Lung (tissue), 12 donors: ENCODE data around the gene CENPS. TPM values are rescaled to one million over a fixed set of nuclear protein-coding genes. Genes with fewer than 3 reads are reported as not detected.

Source experiments
- ATAC-seq: fragments of 200-7000 bp; cut with Tn5 transposase; one replicate; pipeline ENCODE4 v1.9.1; 2020; ENCODE audit warnings: moderate number of reproducible peaks; ENCODE audit not compliant: insufficient read depth, low FRiP score
- DNase-seq, 3 donors: peaks; one replicate each; pipeline ENCODE4 v3.0.0-alpha.2; 2013 to 2017
- H3K27ac ChIP-seq, 2 donors: one replicate each; pipeline ENCODE4 v1.5.1; 2013; ENCODE audit warnings: mild to moderate bottlenecking in 2 of 2, moderate library complexity in 2 of 2, control low read depth in 1 of 2, inconsistent platforms in 1 of 2, low read depth in 1 of 2, low read length in 1 of 2
- H3K27me3 ChIP-seq, 3 donors: one replicate each; pipeline ENCODE4 v1.5.1; 2013; ENCODE audit warnings: low read length in 2 of 3; ENCODE audit not compliant: control insufficient read depth in 3 of 3, insufficient read depth in 3 of 3
- H3K36me3 ChIP-seq, 4 donors: one replicate each; pipeline ENCODE4 v1.5.1; 2013; ENCODE audit warnings: low read length in 4 of 4, mild to moderate bottlenecking in 1 of 4, moderate library complexity in 1 of 4; ENCODE audit not compliant: control insufficient read depth in 4 of 4, insufficient read depth in 4 of 4
- H3K4me1 ChIP-seq, 5 donors: one replicate each; pipeline ENCODE4 v1.5.1; 2013; ENCODE audit warnings: low read length in 5 of 5, mild to moderate bottlenecking in 2 of 5, moderate library complexity in 1 of 5; ENCODE audit not compliant: control insufficient read depth in 5 of 5, insufficient read depth in 5 of 5
- H3K4me3 ChIP-seq: one replicate; pipeline ENCODE4 v1.5.1; 2013; ENCODE audit warnings: mild to moderate bottlenecking, control low read depth, moderate library complexity
- H3K9ac ChIP-seq, 2 donors: one replicate each; pipeline ENCODE4 v1.5.1; 2013; ENCODE audit warnings: low read length in 2 of 2, control low read depth in 1 of 2; ENCODE audit not compliant: insufficient read depth in 1 of 2
- H3K9me3 ChIP-seq, 4 donors: one replicate each; pipeline ENCODE4 v1.5.1; 2013; ENCODE audit warnings: low read length in 3 of 4, mild to moderate bottlenecking in 1 of 4, moderate library complexity in 1 of 4; ENCODE audit not compliant: control insufficient read depth in 4 of 4, insufficient read depth in 3 of 4
- CTCF ChIP-seq: IDR thresholded peaks from 2 replicates; pipeline ENCODE4 v1.5.1; 2012; ENCODE audit warnings: mild to moderate bottlenecking; ENCODE audit errors: control extremely low read depth, extremely low read depth
- WGBS, 2 donors: extraction: QIAGEN DNeasy Blood & Tissue Kit; methylation state at CpG; one replicate each; pipeline ENCODE4 v1.1.7; 2013; 5-methylcytosine and 5-hydroxymethylcytosine counted together
- polyA plus RNA-seq, 2 donors: library from polyadenylated mRNA; stranded (reverse); fragments of 200-250 nt; gene quantifications; one replicate each; pipeline ENCODE4 v1.2.1, GENCODE V29; 2013
- total RNA-seq, 2 donors: library from RNA; depleted of rRNA in 1 of 2; stranded (reverse); fragments of >200 nt in 1 of 2; gene quantifications; one replicate each; pipeline ENCODE4 v1.2.1, GENCODE V29; 2014 to 2021
- donor health status: control.
- donor health status: control.
- donor health status: Bipolar disorder and iron deficiency.
- donor health status: healthy.
- donor health status: DM: yes; HTN: yes; CAD: no.

CENPS gene
- total and polyA plus RNA-seq, 4 donors = 12.5 to 21.0 (median 17.5) TPM

DNA sequence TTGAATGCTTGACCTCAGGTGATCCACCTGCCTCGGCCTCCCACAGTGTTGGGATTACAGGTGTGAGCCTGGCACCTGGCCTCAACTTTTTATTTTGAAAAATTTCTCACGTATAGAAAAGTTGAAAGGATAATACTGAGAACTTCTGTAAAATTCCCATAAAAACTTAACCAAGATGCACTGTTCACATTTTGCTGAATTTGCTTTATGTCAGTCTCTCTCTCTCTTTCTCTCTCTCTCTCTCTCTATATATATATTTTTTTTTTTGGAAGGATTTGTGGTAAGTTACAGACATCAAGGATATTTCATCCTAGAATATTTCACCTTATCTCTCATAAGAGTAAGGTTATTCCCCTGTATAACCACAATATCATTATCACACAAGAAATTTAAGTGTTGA is 50.4 kb downstream of the CENPS start:
- no peaks in the 10 kb centered on the region for H3K9me3 ChIP-seq
- TF ChIP-seq CTCF = no peak
- no peak overlapping the region for H3K27ac ChIP-seq
- H3K4me3 ChIP-seq = no peak overlapping the region
- 92 to 94% methylated on average over 2 of the region's 2 CpGs for WGBS, 2 donors
- H3K9ac ChIP-seq = no peak overlapping the region
- H3K36me3 ChIP-seq = peaks cover 0 to 3% (median 0%) of the 10 kb centered on the region in 4 donors
- H3K4me1 ChIP-seq = peaks cover 0 to 7% (median 4%) of the 10 kb centered on the region in 5 donors
- ATAC-seq (no peak), DNase-seq (no peak)
- no peaks in the 10 kb centered on the region for H3K27me3 ChIP-seq

- Histone ChIP-seq H3K4me1 (peaks cover 0 to 4% (median 0%) of the 10 kb centered on the region in 5 donors), H3K9me3 (no peaks in the 10 kb centered on the region), H3K4me3 (no peak overlapping the region), H3K36me3 (peaks cover 0 to 3% (median 1%) of the 10 kb centered on the region in 4 donors), H3K27me3 (no peaks in the 10 kb centered on the region), H3K9ac (no peak overlapping the region), H3K27ac (no peak overlapping the region)
- DNase-seq = no peak
- peak; percentile 47 for ATAC-seq
- no peak for TF ChIP-seq CTCF
- WGBS, 2 donors = 43 to 79% methylated on average over 6 of the region's 6 CpGs
Observed at GRCh38 chr1:10484521-10484920, 54.3 kb downstream of the CENPS start.

- TF ChIP-seq CTCF = no peak
- 35 to 54% methylated on average over 4 of the region's 4 CpGs for WGBS, 2 donors
- no peak for ATAC-seq
Observed at GRCh38 chr1:10489291-10490055, 59.2 kb downstream of the CENPS start.

More at GRCh38 chr1:10489291-10490055, 59.2 kb downstream of the CENPS start:
- Histone ChIP-seq H3K9ac (no peak overlapping the region), H3K27me3 (no peaks in the 10 kb centered on the region), H3K9me3 (no peaks in the 10 kb centered on the region), H3K36me3 (peaks cover 0 to 3% (median 1%) of the 10 kb centered on the region in 4 donors), H3K27ac (no peak overlapping the region), H3K4me1 (peaks cover 0 to 6% (median 0%) of the 10 kb centered on the region in 5 donors), H3K4me3 (no peak overlapping the region)
- DNase-seq = no peak
